Spleen (tissue), 11 donors: ENCODE results near the gene CUL5. TPM values are rescaled to one million over a fixed set of nuclear protein-coding genes. Genes with fewer than 3 reads are reported as not detected.
"Not testable (repeated sequence)": the region's sequence is repeated elsewhere in the genome, so short reads cannot be mapped to it uniquely, and the experiment has no call there.

ENCODE experiments used
- DNase-seq: peaks from one replicate; pipeline ENCODE4 v3.0.0-alpha.2; 2020
- H3K27ac ChIP-seq, 8 donors: fragments of 200-600 bp; sonication (generic) in 7 of 8; 1 replicate in 4 of 8; 2 replicates in 4 of 8; pipeline versions ENCODE4 v1.5.0 to v1.8.0; 2016 to 2021; ENCODE audit warnings: inconsistent platforms in 4 of 8, mild to moderate bottlenecking in 4 of 8, moderate library complexity in 1 of 8
- H3K27me3 ChIP-seq, 7 donors: fragments of 200-600 bp; sonication (generic) in 6 of 7; replicated peaks in 1 of 7; 1 replicate in 4 of 7; 2 replicates in 3 of 7; pipeline versions ENCODE4 v1.5.0 to v1.8.0; 2016 to 2021; ENCODE audit warnings: inconsistent platforms in 3 of 7, mild to moderate bottlenecking in 1 of 7
- H3K36me3 ChIP-seq, 6 donors: fragments of 200-600 bp; sonication (generic) in 5 of 6; 1 replicate in 4 of 6; 2 replicates in 2 of 6; pipeline versions ENCODE4 v1.5.0 to v1.8.0; 2016 to 2021; ENCODE audit warnings: inconsistent platforms in 2 of 6
- H3K4me1 ChIP-seq, 6 donors: fragments of 200-600 bp; sonication (generic) in 5 of 6; 1 replicate in 3 of 6; 2 replicates in 3 of 6; pipeline versions ENCODE4 v1.5.0 to v1.8.0; 2016 to 2021; ENCODE audit warnings: inconsistent platforms in 3 of 6
- H3K4me3 ChIP-seq, 8 donors: fragments of 200-600 bp; sonication (generic) in 7 of 8; 1 replicate in 4 of 8; 2 replicates in 4 of 8; pipeline versions ENCODE4 v1.5.0 to v1.8.0; 2016 to 2021; ENCODE audit warnings: inconsistent platforms in 4 of 8, mild to moderate bottlenecking in 4 of 8, moderate library complexity in 2 of 8
- H3K9me3 ChIP-seq, 8 donors: fragments of 200-600 bp; sonication (generic) in 7 of 8; 1 replicate in 4 of 8; 2 replicates in 4 of 8; pipeline versions ENCODE4 v1.5.0 to v1.8.0; 2016 to 2021; ENCODE audit warnings: inconsistent platforms in 4 of 8
- POLR2A ChIP-seq, 3 donors: fragments of 450-650 bp; IDR thresholded peaks; one replicate each; pipeline ENCODE4 v1.5.1; 2017; ENCODE audit warnings: antibody characterized with exemption in 3 of 3, mild to moderate bottlenecking in 1 of 3
- POLR2AphosphoS5 ChIP-seq, 3 donors: sonication (generic); formaldehyde crosslinking; IDR thresholded peaks; one replicate each; pipeline ENCODE4 v1.5.1; 2017; ENCODE audit warnings: antibody characterized with exemption in 3 of 3
- WGBS, 5 donors: extraction: QIAGEN DNeasy Blood & Tissue Kit in 3 of 5; methylation state at CpG; one replicate each; pipeline versions ENCODE4 v1.1.5 to v1.1.7; 2013 to 2018; 5-methylcytosine and 5-hydroxymethylcytosine counted together
- intact Hi-C: fragments of 100-400 bp; cut with DNase I; formaldehyde crosslinking; loops from one replicate; pipeline ENCODE4 v1.15.0; 2023; ENCODE audit warnings: low total_unique reads
- polyA plus RNA-seq, 3 donors: library from polyadenylated mRNA; stranded (reverse); fragments of 200-250 nt; gene quantifications; one replicate each; pipeline ENCODE4 v1.2.1, GENCODE V29; 2013
- total RNA-seq, 7 donors: library from RNA; depleted of rRNA in 3 of 7; stranded (reverse); fragments of >200 nt in 3 of 7; fragmentation: NEBNext Ultra II Directional in 4 of 7; extraction: Animal tissue kit (Norgen Biotek cat#: 25700) in 4 of 7; gene quantifications; one replicate each; pipeline versions ENCODE4 v1.1.0 to v1.2.1, GENCODE V29; 2016 to 2021
- TF ChIP-seq, protein P1 (sequence below), 11 experiments: fragments of 200-600 bp in 7 of 11; fragments of 450-650 bp in 4 of 11; sonication (generic) in 4 of 11; IDR thresholded peaks in 8 of 11; conservative IDR thresholded peaks in 3 of 11; 1 replicate in 7 of 11; 2 replicates in 4 of 11; pipeline versions ENCODE4 v1.4.0 to v1.8.0; 2016 to 2021; ENCODE audit warnings: antibody characterized with exemption in 11 of 11, inconsistent platforms in 4 of 11, mild to moderate bottlenecking in 1 of 11
- donor health status: healthy with polysubstance abuse.
- donor health status: DM: no; HTN: no; CAD: no; lungs with moderate emphysema.
- donor health status: DM: no; HTN: no; CAD: no.
- donor health status: Bipolar disorder and iron deficiency.
- donor health status: healthy.
- donor health status: DM: no; HTN: no; CAD: no.
- donor health status: DM: yes; HTN: yes; CAD: no.

The CUL5 gene
- total and polyA plus RNA-seq, 10 donors, result 5.5 to 42.7 (median 35.6) TPM

DNA sequence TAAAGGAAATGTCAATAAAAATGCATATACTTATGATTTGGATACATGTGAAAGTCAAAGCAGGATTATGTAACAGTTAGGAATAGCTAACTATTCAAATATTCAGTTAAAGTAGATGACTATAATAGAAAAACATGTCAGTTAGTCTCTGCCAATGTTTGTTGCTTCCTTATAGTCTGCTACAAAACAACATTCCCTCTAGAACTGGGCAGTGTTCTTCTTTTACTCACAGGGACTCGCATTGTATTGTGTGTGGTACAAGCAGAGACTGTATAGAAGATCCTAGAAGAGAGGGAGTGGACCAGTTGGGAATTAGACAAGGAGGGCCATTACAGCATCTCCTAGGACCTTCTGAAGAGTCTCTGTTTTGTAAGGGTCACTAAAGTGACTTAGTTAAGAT lies 123.3 kb downstream of the CUL5 start:
- Histone ChIP-seq H3K27me3 (no peaks in the 10 kb centered on the region), H3K36me3 (peaks cover 0 to 79% (median 17%) of the 10 kb centered on the region in 6 donors), H3K9me3 (no peaks in the 10 kb centered on the region), H3K4me1 (peaks cover 0 to 11% (median 0%) of the 10 kb centered on the region in 6 donors), H3K27ac (no peak overlapping the region), H3K4me3 (no peak overlapping the region)
- WGBS, 5 donors, result 88 to 100% (median 97%) methylated on average over 1 of the region's 1 CpG
- TF ChIP-seq, protein P1, sequence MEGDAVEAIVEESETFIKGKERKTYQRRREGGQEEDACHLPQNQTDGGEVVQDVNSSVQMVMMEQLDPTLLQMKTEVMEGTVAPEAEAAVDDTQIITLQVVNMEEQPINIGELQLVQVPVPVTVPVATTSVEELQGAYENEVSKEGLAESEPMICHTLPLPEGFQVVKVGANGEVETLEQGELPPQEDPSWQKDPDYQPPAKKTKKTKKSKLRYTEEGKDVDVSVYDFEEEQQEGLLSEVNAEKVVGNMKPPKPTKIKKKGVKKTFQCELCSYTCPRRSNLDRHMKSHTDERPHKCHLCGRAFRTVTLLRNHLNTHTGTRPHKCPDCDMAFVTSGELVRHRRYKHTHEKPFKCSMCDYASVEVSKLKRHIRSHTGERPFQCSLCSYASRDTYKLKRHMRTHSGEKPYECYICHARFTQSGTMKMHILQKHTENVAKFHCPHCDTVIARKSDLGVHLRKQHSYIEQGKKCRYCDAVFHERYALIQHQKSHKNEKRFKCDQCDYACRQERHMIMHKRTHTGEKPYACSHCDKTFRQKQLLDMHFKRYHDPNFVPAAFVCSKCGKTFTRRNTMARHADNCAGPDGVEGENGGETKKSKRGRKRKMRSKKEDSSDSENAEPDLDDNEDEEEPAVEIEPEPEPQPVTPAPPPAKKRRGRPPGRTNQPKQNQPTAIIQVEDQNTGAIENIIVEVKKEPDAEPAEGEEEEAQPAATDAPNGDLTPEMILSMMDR (IDR thresholded peaks at IDR 0.05 in 8 of 11, conservative IDR thresholded peaks at IDR 0.05 in 3 of 11), result no peak
- no peak for TF ChIP-seq POLR2AphosphoS5 (IDR thresholded peaks at IDR 0.05)
- no peak for TF ChIP-seq POLR2A (IDR thresholded peaks at IDR 0.05)
- intact Hi-C loops, result no loop called here
- DNase-seq, result no peak

DNA sequence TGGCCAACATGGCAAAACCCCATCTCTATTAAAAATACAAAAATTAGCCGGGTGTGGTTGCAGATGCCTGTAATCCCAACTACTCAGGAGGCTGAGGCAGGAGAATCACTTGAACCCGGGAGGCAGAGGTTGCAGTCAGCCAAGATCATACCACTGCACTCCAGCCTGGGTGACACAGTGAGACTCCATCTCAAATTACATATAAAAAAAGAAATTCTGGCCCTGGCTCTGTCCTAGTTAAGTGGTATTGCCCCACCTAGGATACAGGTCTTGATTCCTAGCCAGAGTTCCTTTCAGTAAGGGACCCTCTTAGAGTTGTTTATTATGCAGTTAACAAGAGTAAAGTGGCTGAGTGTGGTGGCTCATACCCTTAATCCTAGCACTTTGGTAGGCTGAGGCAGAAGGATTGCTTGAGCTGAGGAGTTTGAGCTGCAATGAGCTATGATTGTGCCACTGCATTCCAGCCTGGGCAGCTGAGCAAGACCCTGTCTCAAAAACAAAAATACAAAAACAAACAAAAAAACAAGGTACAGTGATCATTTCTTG lies 124.4 kb downstream of the CUL5 start:
- DNase-seq, H3K4me3 ChIP-seq, H3K9me3 ChIP-seq, intact Hi-C loops, H3K27me3 ChIP-seq, H3K27ac ChIP-seq: not testable (repeated sequence)
- H3K4me1 ChIP-seq, result peaks cover 0 to 11% (median 0%) of the 10 kb centered on the region in 6 donors
- peaks cover 0 to 81% (median 17%) of the 10 kb centered on the region in 6 donors for H3K36me3 ChIP-seq
- WGBS, 5 donors, result 91 to 100% (median 96%) methylated on average over 2 of the region's 2 CpGs

DNA sequence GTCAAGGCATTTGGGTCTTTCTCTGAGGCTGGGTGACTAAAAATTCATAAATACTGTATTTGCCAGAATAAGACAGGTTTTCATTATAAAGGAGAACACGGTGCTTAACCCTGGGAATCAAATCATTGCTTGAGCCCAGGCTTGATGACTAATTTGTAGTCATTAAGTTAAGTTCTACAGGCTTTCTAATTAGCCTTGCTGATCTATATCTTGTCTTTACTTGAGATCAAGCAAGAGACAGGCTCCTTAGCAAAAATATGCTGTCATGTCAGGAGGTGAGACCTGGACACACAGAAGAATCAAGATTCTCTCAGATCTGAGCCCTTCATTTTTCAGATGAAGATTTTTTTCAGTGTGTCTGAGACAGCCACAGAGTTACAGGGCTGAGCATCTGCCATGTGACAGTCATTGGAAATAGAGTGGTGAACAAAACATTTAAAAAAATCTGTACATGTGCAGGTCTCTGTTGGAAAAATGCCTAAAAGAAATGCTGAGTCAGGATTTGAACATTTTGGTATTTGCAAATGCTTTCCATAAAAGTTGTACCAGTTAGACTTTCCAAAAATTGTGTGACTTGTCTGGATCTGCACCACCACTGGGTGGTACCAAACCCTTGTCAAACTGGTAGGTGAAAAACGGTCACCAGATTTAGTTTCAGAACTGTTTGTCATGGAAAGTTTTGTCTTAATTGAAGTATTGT lies 127.3 kb downstream of the CUL5 start:
- Histone ChIP-seq H3K27me3 (no peaks in the 10 kb centered on the region), H3K36me3 (peaks cover 0 to 90% (median 36%) of the 10 kb centered on the region in 6 donors), H3K9me3 (no peaks in the 10 kb centered on the region), H3K4me3 (no peak overlapping the region), H3K4me1 (peaks cover 0 to 11% (median 0%) of the 10 kb centered on the region in 6 donors), H3K27ac (no peak overlapping the region)
- WGBS, 5 donors, result 67 to 76% (median 73%) methylated on average over 2 of the region's 2 CpGs
- TF ChIP-seq, protein P1 (IDR thresholded peaks at IDR 0.05 in 8 of 11, conservative IDR thresholded peaks at IDR 0.05 in 3 of 11), result peak in 2 of 11 experiments; percentile 11 to 14
- TF ChIP-seq POLR2A (IDR thresholded peaks at IDR 0.05), result no peak
- TF ChIP-seq POLR2AphosphoS5 (IDR thresholded peaks at IDR 0.05), result no peak
- intact Hi-C loops, result no loop called here
- no peak for DNase-seq

DNA sequence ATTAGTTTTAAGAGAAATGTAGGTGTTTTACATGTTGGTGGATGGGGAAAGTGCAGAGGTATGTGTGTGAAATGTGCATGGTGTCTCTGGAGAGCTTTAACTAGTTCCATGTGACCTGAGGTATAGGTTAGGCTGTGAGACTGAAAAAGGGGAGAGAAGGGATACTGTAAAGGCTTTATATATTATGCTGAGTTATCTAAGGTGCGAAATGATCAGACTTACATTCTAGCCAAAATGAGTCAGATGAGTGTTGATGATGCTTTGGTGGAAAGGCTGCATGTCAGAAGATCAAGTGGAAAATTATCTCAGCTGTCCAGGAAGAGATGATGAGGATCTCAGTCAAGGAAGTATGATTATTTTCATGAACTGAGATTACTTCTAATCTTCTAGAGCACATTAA lies 128.5 kb downstream of the CUL5 start:
- Histone ChIP-seq H3K4me1 (peaks cover 0 to 11% (median 0%) of the 10 kb centered on the region in 6 donors), H3K9me3 (no peaks in the 10 kb centered on the region), H3K27me3 (no peaks in the 10 kb centered on the region), H3K4me3 (no peak overlapping the region), H3K36me3 (peaks cover 0 to 95% (median 45%) of the 10 kb centered on the region in 6 donors), H3K27ac (no peak overlapping the region)
- DNase-seq, result no peak
- intact Hi-C loops, result no loop called here
- WGBS, 5 donors, result 89 to 100% (median 97%) methylated on average over 1 of the region's 1 CpG
- no peak for TF ChIP-seq POLR2A (IDR thresholded peaks at IDR 0.05)
- TF ChIP-seq, protein P1 (IDR thresholded peaks at IDR 0.05 in 8 of 11, conservative IDR thresholded peaks at IDR 0.05 in 3 of 11), result no peak
- no peak for TF ChIP-seq POLR2AphosphoS5 (IDR thresholded peaks at IDR 0.05)
